Naive B cell (primary cell): ENCODE measurements around the gene GALT. TPM values are rescaled to one million over a fixed set of nuclear protein-coding genes. Genes with fewer than 3 reads are reported as not detected.

Experiments used
- ATAC-seq, 2 donors: fragments of 150-1000 bp; cut with Tn5 transposase; 2 replicates each; pipeline ENCODE4 v1.10.0; 2021; ENCODE audit warnings: low read depth in 2 of 2, mild to moderate bottlenecking in 2 of 2, moderate library complexity in 2 of 2
- DNase-seq: peaks from one replicate; pipeline ENCODE4 v3.0.0; 2022
- H3K27ac Mint-ChIP-seq, 6 donors: one replicate each; pipeline ENCODE4 v1.8.0; 2020 to 2022; ENCODE audit warnings: mild to moderate bottlenecking in 6 of 6, mixed read lengths in 6 of 6, moderate library complexity in 5 of 6, inconsistent platforms in 2 of 6
- H3K27me3 Mint-ChIP-seq, 3 donors: one replicate each; pipeline ENCODE4 v1.8.0; 2021 to 2022; ENCODE audit warnings: mixed read lengths in 3 of 3, mild to moderate bottlenecking in 1 of 3
- H3K36me3 Mint-ChIP-seq, 2 donors: one replicate each; pipeline ENCODE4 v1.8.0; 2020 to 2022; ENCODE audit warnings: mixed read lengths in 2 of 2, inconsistent platforms in 1 of 2, mild to moderate bottlenecking in 1 of 2
- H3K4me1 Mint-ChIP-seq, 3 donors: one replicate each; pipeline ENCODE4 v1.8.0; 2020 to 2022; ENCODE audit warnings: mixed read lengths in 3 of 3, inconsistent platforms in 1 of 3, mild to moderate bottlenecking in 1 of 3, moderate library complexity in 1 of 3
- H3K4me3 Mint-ChIP-seq, 8 donors: one replicate each; pipeline ENCODE4 v1.8.0; 2020 to 2022; ENCODE audit warnings: mild to moderate bottlenecking in 8 of 8, mixed read lengths in 8 of 8, moderate library complexity in 8 of 8, inconsistent platforms in 2 of 8
- H3K9me3 Mint-ChIP-seq, 7 donors: one replicate each; pipeline ENCODE4 v1.8.0; 2020 to 2022; ENCODE audit warnings: mixed read lengths in 7 of 7, mild to moderate bottlenecking in 5 of 7, inconsistent platforms in 2 of 7, moderate library complexity in 1 of 7
- polyA plus RNA-seq, 6 donors: library from polyadenylated mRNA; unstranded; fragments of 300-500 nt; fragmentation: Illumina TruSeq; gene quantifications; one replicate each; pipeline ENCODE4 v1.2.3, GENCODE V29; 2021; ENCODE audit warnings: low read depth in 6 of 6

GALT gene
- polyA plus RNA-seq, 6 donors from 2014 or later: 29.1 to 51.1 (median 36.3) TPM

DNA sequence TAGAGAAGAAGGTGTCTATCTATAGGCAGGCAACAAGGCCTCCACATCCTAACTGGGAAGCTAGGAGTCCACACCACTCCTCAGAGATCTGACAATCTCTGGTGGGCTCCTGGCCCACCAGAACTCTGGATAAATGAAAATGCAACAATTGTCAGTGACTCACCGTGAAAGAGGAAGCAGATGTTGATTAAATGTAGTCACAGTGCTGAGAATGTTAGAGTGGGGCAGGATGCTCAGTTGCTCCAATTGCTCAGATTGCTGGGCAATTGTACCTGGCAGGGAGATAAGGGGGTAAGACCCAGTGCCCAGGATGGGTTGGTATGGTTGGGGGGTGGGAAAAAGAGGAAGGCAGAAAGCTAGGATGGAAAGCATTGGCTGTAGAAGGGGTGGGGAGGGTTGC, 40.3 kb downstream of the GALT start:
- H3K36me3 Mint-ChIP-seq: no peaks in the 10 kb centered on the region
- peaks cover 9 to 27% (median 16%) of the 10 kb centered on the region in 3 donors for H3K27me3 Mint-ChIP-seq
- H3K4me3 Mint-ChIP-seq: no peak overlapping the region
- DNase-seq (no peak), ATAC-seq (no peak)
- peak overlapping the region in 1 of 6 donors; percentile 64 for H3K27ac Mint-ChIP-seq
- no peaks in the 10 kb centered on the region for H3K9me3 Mint-ChIP-seq
- H3K4me1 Mint-ChIP-seq: peaks cover 0 to 4% (median 0%) of the 10 kb centered on the region in 3 donors

- Mint-ChIP-seq H3K27me3 (peaks cover 9 to 27% (median 16%) of the 10 kb centered on the region in 3 donors), H3K4me1 (peaks cover 0 to 4% (median 0%) of the 10 kb centered on the region in 3 donors), H3K27ac (peak overlapping the region in 1 of 6 donors; percentile 78), H3K9me3 (no peaks in the 10 kb centered on the region), H3K36me3 (no peaks in the 10 kb centered on the region), H3K4me3 (no peak overlapping the region)
- no peak for DNase-seq
- no peak for ATAC-seq
These were observed 41.0 kb downstream of the GALT start for GRCh38 chr9:34687276-34688030.

GRCh38 chr9:34688329-34689115, 42.0 kb downstream of the GALT start:
- Mint-ChIP-seq H3K27ac (no peak overlapping the region), H3K4me3 (no peak overlapping the region), H3K27me3 (peaks cover 9 to 36% (median 24%) of the 10 kb centered on the region in 3 donors), H3K4me1 (peaks cover 0 to 4% (median 0%) of the 10 kb centered on the region in 3 donors), H3K9me3 (no peaks in the 10 kb centered on the region), H3K36me3 (no peaks in the 10 kb centered on the region)
- no peak for ATAC-seq
- DNase-seq: no peak

DNA sequence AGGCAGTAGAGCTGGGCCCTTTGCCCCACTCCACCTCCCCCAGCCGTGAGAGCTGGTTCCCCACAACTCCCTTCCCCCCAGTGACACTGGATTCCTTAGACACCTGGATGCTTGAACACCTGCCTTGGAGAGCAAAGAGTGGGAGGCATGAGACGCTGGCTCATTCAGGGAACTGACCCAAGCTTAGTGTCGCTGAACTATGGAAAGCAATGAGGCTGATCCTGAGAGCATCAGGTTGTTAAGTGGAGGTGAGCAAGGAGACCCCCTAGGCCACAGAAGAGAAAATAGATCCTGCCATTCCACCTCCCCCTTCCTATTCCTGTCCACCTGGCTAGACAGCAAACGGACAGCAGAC, 42.6 kb downstream of the GALT start:
- H3K36me3 Mint-ChIP-seq: no peaks in the 10 kb centered on the region
- DNase-seq (no peak), ATAC-seq (no peak)
- H3K27me3 Mint-ChIP-seq: peaks cover 9 to 39% (median 28%) of the 10 kb centered on the region in 3 donors
- peaks cover 0 to 4% (median 0%) of the 10 kb centered on the region in 3 donors for H3K4me1 Mint-ChIP-seq
- no peaks in the 10 kb centered on the region for H3K9me3 Mint-ChIP-seq
- no peak overlapping the region for H3K4me3 Mint-ChIP-seq
- H3K27ac Mint-ChIP-seq: no peak overlapping the region

- Mint-ChIP-seq H3K4me3 (no peak overlapping the region), H3K27ac (peak overlapping the region in 1 of 6 donors; percentile 59), H3K4me1 (peaks cover 0 to 4% (median 0%) of the 10 kb centered on the region in 3 donors), H3K9me3 (no peaks in the 10 kb centered on the region), H3K36me3 (no peaks in the 10 kb centered on the region), H3K27me3 (peaks cover 9 to 39% (median 28%) of the 10 kb centered on the region in 3 donors)
- DNase-seq (no peak), ATAC-seq (no peak)
These were observed 43.0 kb downstream of the GALT start for GRCh38 chr9:34689512-34689911.

DNA sequence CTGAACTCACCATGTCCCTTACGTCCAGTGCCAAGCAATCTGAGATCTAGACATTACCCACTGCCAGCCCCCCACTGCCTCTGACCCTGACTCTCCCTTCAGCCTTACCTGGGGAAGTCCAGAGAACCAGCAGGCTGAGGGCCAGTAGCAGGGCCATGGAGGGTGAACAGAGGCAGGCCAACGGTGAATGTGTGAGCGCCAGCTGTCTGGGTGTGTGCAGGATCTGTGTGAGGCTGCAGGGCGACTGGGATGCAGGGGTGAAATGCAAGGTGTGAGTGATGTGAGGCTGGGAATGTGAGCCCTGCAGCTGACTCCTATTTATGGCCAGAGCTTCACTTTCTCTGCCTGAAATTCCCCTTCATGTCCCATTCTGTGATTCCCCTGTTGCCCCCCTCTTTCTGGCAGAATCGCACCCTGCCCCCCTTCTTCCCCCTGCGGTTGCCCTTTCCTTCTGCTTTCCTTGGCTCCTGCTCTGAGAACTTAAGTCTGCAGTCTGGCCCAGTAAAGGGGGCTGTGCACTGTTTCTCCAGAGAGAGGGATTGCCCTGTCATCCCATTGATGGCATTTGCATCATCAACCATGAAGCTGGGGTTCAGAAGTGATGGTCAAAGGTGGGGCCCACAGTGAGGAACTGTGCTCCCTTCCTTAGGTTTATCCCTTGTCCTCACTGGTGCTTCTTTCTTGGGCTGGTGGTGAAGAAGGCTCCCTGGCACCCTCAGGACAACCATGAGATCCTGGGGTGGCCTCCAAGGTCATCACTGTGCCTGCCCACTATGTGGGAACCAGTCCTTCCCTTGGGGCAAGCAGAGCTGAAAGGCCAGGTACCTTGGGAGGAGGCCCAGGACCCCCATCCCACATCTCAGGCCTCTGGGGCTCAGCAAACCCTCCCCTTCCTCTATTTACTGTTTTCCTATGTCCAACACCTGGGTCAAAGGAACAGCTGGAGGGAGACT, 44.8 kb downstream of the GALT start, which contains the start of gene CCL19:
TSS of gene CCL19 (minus strand) at position 294 of the 953 bp plus-strand sequence. CDS start at position 157, 137 bp downstream.
- H3K27ac Mint-ChIP-seq: peak within 1 kb of the TSS in 1 of 6 donors; percentile 67
- H3K4me1 Mint-ChIP-seq: peaks cover 0 to 4% (median 0%) of the 10 kb centered on the region in 3 donors
- ATAC-seq: no peak
- H3K9me3 Mint-ChIP-seq: no peaks in the 10 kb centered on the region
- DNase-seq: no peak
- H3K4me3 Mint-ChIP-seq: no peak within 1 kb of the TSS
- no peaks in the 10 kb centered on the region for H3K36me3 Mint-ChIP-seq
- peaks cover 17 to 39% (median 28%) of the 10 kb centered on the region in 3 donors for H3K27me3 Mint-ChIP-seq

DNA sequence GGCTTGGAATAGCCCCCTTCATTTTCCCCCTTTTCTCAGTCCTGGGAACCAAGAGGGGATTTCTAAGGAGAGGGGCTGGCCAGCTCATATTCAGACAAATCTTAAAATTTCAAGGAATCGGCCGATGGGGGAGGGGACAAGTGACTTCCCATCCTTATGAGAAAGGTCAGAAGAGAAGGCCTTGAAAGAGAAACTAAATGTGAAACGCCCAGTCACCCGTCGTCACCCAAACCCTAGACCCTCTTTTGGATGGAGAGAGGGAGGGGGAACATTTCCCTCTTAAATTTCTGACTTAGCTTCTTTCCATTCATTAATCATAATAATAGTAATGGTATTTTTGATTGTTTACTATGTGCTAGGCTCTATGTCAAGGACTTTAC, 45.5 kb downstream of the GALT start:
- H3K27me3 Mint-ChIP-seq: peaks cover 17 to 39% (median 34%) of the 10 kb centered on the region in 3 donors
- no peak overlapping the region for H3K4me3 Mint-ChIP-seq
- no peak for ATAC-seq
- peaks cover 0 to under 1% (median 0%) of the 10 kb centered on the region in 3 donors for H3K4me1 Mint-ChIP-seq
- no peak for DNase-seq
- no peak overlapping the region for H3K27ac Mint-ChIP-seq
- no peaks in the 10 kb centered on the region for H3K9me3 Mint-ChIP-seq
- no peaks in the 10 kb centered on the region for H3K36me3 Mint-ChIP-seq

DNA sequence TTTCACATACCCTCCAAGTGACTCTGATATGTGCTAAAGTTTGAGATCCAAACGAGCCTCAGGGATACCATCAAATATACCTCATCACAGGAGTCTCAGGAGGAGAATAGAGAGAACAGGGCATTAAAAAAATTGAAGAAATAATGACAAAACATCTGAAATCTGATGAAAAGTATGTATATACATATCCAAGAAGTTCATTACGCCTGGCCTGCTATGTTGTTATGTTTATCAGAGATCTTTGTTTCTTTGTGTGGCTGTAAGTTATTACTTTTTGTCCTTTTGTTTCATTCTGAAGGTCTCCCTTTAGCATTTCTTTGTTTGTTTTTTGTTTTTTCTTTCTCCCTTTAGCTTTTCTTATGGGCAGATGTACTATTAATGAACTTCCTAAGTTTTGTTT, 47.1 kb downstream of the GALT start:
- ATAC-seq: no peak
- Mint-ChIP-seq H3K4me3 (no peak overlapping the region), H3K27me3 (peaks cover 18 to 34% (median 30%) of the 10 kb centered on the region in 3 donors), H3K27ac (peak overlapping the region in 1 of 6 donors; percentile 62), H3K36me3 (no peaks in the 10 kb centered on the region), H3K4me1 (no peaks in the 10 kb centered on the region), H3K9me3 (no peaks in the 10 kb centered on the region)
- no peak for DNase-seq

GRCh38 chr9:34694811-34695210, 48.3 kb downstream of the GALT start:
- DNase-seq: no peak
- Mint-ChIP-seq H3K27me3 (peaks cover 26 to 37% (median 27%) of the 10 kb centered on the region in 3 donors), H3K36me3 (no peaks in the 10 kb centered on the region), H3K4me3 (no peak overlapping the region), H3K9me3 (no peaks in the 10 kb centered on the region), H3K4me1 (no peaks in the 10 kb centered on the region), H3K27ac (no peak overlapping the region)
- no peak for ATAC-seq

Other genes starting within 250 kb of the GALT start
- 1 to 10 TPM in 3 of 6 donors, under 1 TPM in 3; 0.80 to 1.5 (median 1.1) TPM for gene FAM219A, start 188.1 kb upstream of the GALT start, polyA plus RNA-seq
- gene DNAI1, start 187.9 kb upstream of the GALT start, polyA plus RNA-seq: not detected
- not detected for gene ENHO, start 123.7 kb upstream of the GALT start, polyA plus RNA-seq
- gene CNTFR, start 57.0 kb upstream of the GALT start, polyA plus RNA-seq: not detected
- gene RPP25L, start 34.6 kb upstream of the GALT start, polyA plus RNA-seq: 10 to 100 TPM; 25.1 to 50.6 (median 43.7) TPM
- 100 to 1,000 TPM in 3 of 6 donors, 10 to 100 TPM in 3; 83.5 to 118 (median 103) TPM for gene DCTN3, start 26.2 kb upstream of the GALT start, polyA plus RNA-seq
- gene ARID3C, start 17.6 kb upstream of the GALT start, polyA plus RNA-seq: not detected
- gene SIGMAR1, start 8.9 kb upstream of the GALT start, polyA plus RNA-seq: 10 to 100 TPM; 40.1 to 75.8 (median 47.0) TPM
- 1 to 10 TPM; 2.0 to 7.4 (median 3.0) TPM for gene IL11RA, start 5.5 kb downstream of the GALT start, polyA plus RNA-seq
- not detected for gene CCL27, start 16.0 kb downstream of the GALT start, polyA plus RNA-seq
- not detected for gene CCL19, start 44.6 kb downstream of the GALT start, polyA plus RNA-seq
- not detected for gene CCL21, start 63.5 kb downstream of the GALT start, polyA plus RNA-seq